H1 (cell line): ENCODE data around the gene PAAF1. TPM values are rescaled to one million over a fixed set of nuclear protein-coding genes. Genes with fewer than 3 reads are reported as not detected.

Experiments used
- polyA plus RNA-seq, 7 experiments: library from polyadenylated mRNA; depleted of rRNA in 3 of 7; stranded (reverse) in 5 of 7; unstranded in 2 of 7; fragments of >200 nt in 5 of 7; fragments of 200-250 nt in 2 of 7; gene quantifications; 1 replicate in 5 of 7; 2 replicates in 1 of 7; 4 replicates in 1 of 7; pipeline versions ENCODE4 v1.2.1 to v1.2.3, GENCODE V29; 2011 to 2013; ENCODE audit warnings: missing spikeins in 2 of 7, mixed read lengths in 2 of 7
- total RNA-seq: library from RNA; stranded (reverse); fragmentation: NEBNext Ultra II Directional; extraction: Animal tissue kit (Norgen Biotek cat#: 25700); gene quantifications from 2 replicates; pipeline ENCODE4 v1.2.1, GENCODE V29; 2021

The PAAF1 gene
- total and polyA plus RNA-seq, 2 of the 8 experiments (the other 6 are each of a cell fraction or from before 2014, with no cell fraction given) = 24.4 to 28.8 TPM

Other genes starting within 250 kb of the PAAF1 start
- 13.5 and 14.8 TPM in 2 replicates for gene PLEKHB1, start 230.4 kb upstream of the PAAF1 start, total RNA-seq
- gene PLEKHB1, start 230.4 kb upstream of the PAAF1 start, polyA plus RNA-seq (2011; rRNA removed) = 24.5 and 34.8 TPM in 2 replicates
- 88.6 and 89.3 TPM in 2 replicates for gene RAB6A, start 115.9 kb upstream of the PAAF1 start, total RNA-seq
- 24.4 and 33.5 TPM in 2 replicates for gene RAB6A, start 115.9 kb upstream of the PAAF1 start, polyA plus RNA-seq (2011; rRNA removed)
- gene MRPL48, start 89.1 kb upstream of the PAAF1 start, total RNA-seq = 59.9 and 60.7 TPM in 2 replicates
- 22.8 and 34.9 TPM in 2 replicates for gene MRPL48, start 89.1 kb upstream of the PAAF1 start, polyA plus RNA-seq (2011; rRNA removed)
- gene COA4, start 153 bp upstream of the PAAF1 start, total RNA-seq = 177 TPM in 2 replicates
- 371 and 380 TPM in 2 replicates for gene COA4, start 153 bp upstream of the PAAF1 start, polyA plus RNA-seq (2011; rRNA removed)
- gene DNAJB13, start 74.0 kb downstream of the PAAF1 start, total RNA-seq = 0.54 TPM in 1 of 2 replicates, not detected in the other
- gene DNAJB13, start 74.0 kb downstream of the PAAF1 start, polyA plus RNA-seq (2011; rRNA removed) = 0.05 and 0.27 TPM in 2 replicates
- 39.8 and 46.2 TPM in 2 replicates for gene UCP2, start 105.8 kb downstream of the PAAF1 start, total RNA-seq
- 55.2 and 79.1 TPM in 2 replicates for gene UCP2, start 105.8 kb downstream of the PAAF1 start, polyA plus RNA-seq (2011; rRNA removed)
- 0.92 and 1.3 TPM in 2 replicates for gene UCP3, start 132.1 kb downstream of the PAAF1 start, total RNA-seq
- gene UCP3, start 132.1 kb downstream of the PAAF1 start, polyA plus RNA-seq (2011; rRNA removed) = 0.67 and 0.85 TPM in 2 replicates